Spleen (tissue), 11 donors: ENCODE measurements around the gene ZDHHC7. TPM values are rescaled to one million over a fixed set of nuclear protein-coding genes. Genes with fewer than 3 reads are reported as not detected.

Experiments
- DNase-seq: peaks from one replicate; pipeline ENCODE4 v3.0.0-alpha.2; 2020
- H3K27ac ChIP-seq, 8 donors: fragments of 200-600 bp; sonication (generic) in 7 of 8; 1 replicate in 4 of 8; 2 replicates in 4 of 8; pipeline versions ENCODE4 v1.5.0 to v1.8.0; 2016 to 2021; ENCODE audit warnings: inconsistent platforms in 4 of 8, mild to moderate bottlenecking in 4 of 8, moderate library complexity in 1 of 8
- H3K27me3 ChIP-seq, 7 donors: fragments of 200-600 bp; sonication (generic) in 6 of 7; replicated peaks in 1 of 7; 1 replicate in 4 of 7; 2 replicates in 3 of 7; pipeline versions ENCODE4 v1.5.0 to v1.8.0; 2016 to 2021; ENCODE audit warnings: inconsistent platforms in 3 of 7, mild to moderate bottlenecking in 1 of 7
- H3K36me3 ChIP-seq, 6 donors: fragments of 200-600 bp; sonication (generic) in 5 of 6; 1 replicate in 4 of 6; 2 replicates in 2 of 6; pipeline versions ENCODE4 v1.5.0 to v1.8.0; 2016 to 2021; ENCODE audit warnings: inconsistent platforms in 2 of 6
- H3K4me1 ChIP-seq, 6 donors: fragments of 200-600 bp; sonication (generic) in 5 of 6; 1 replicate in 3 of 6; 2 replicates in 3 of 6; pipeline versions ENCODE4 v1.5.0 to v1.8.0; 2016 to 2021; ENCODE audit warnings: inconsistent platforms in 3 of 6
- H3K4me3 ChIP-seq, 8 donors: fragments of 200-600 bp; sonication (generic) in 7 of 8; 1 replicate in 4 of 8; 2 replicates in 4 of 8; pipeline versions ENCODE4 v1.5.0 to v1.8.0; 2016 to 2021; ENCODE audit warnings: inconsistent platforms in 4 of 8, mild to moderate bottlenecking in 4 of 8, moderate library complexity in 2 of 8
- H3K9me3 ChIP-seq, 8 donors: fragments of 200-600 bp; sonication (generic) in 7 of 8; 1 replicate in 4 of 8; 2 replicates in 4 of 8; pipeline versions ENCODE4 v1.5.0 to v1.8.0; 2016 to 2021; ENCODE audit warnings: inconsistent platforms in 4 of 8
- POLR2A ChIP-seq, 3 donors: fragments of 450-650 bp; IDR thresholded peaks; one replicate each; pipeline ENCODE4 v1.5.1; 2017; ENCODE audit warnings: antibody characterized with exemption in 3 of 3, mild to moderate bottlenecking in 1 of 3
- POLR2AphosphoS5 ChIP-seq, 3 donors: sonication (generic); formaldehyde crosslinking; IDR thresholded peaks; one replicate each; pipeline ENCODE4 v1.5.1; 2017; ENCODE audit warnings: antibody characterized with exemption in 3 of 3
- WGBS, 5 donors: extraction: QIAGEN DNeasy Blood & Tissue Kit in 3 of 5; methylation state at CpG; one replicate each; pipeline versions ENCODE4 v1.1.5 to v1.1.7; 2013 to 2018; 5-methylcytosine and 5-hydroxymethylcytosine counted together
- intact Hi-C: fragments of 100-400 bp; cut with DNase I; formaldehyde crosslinking; loops from one replicate; pipeline ENCODE4 v1.15.0; 2023; ENCODE audit warnings: low total_unique reads
- polyA plus RNA-seq, 3 donors: library from polyadenylated mRNA; stranded (reverse); fragments of 200-250 nt; gene quantifications; one replicate each; pipeline ENCODE4 v1.2.1, GENCODE V29; 2013
- total RNA-seq, 7 donors: library from RNA; depleted of rRNA in 3 of 7; stranded (reverse); fragments of >200 nt in 3 of 7; fragmentation: NEBNext Ultra II Directional in 4 of 7; extraction: Animal tissue kit (Norgen Biotek cat#: 25700) in 4 of 7; gene quantifications; one replicate each; pipeline versions ENCODE4 v1.1.0 to v1.2.1, GENCODE V29; 2016 to 2021
- TF ChIP-seq, protein P1 (sequence below), 11 experiments: fragments of 200-600 bp in 7 of 11; fragments of 450-650 bp in 4 of 11; sonication (generic) in 4 of 11; IDR thresholded peaks in 8 of 11; conservative IDR thresholded peaks in 3 of 11; 1 replicate in 7 of 11; 2 replicates in 4 of 11; pipeline versions ENCODE4 v1.4.0 to v1.8.0; 2016 to 2021; ENCODE audit warnings: antibody characterized with exemption in 11 of 11, inconsistent platforms in 4 of 11, mild to moderate bottlenecking in 1 of 11
- donor health status: healthy with polysubstance abuse.
- donor health status: DM: no; HTN: no; CAD: no; lungs with moderate emphysema.
- donor health status: DM: no; HTN: no; CAD: no.
- donor health status: Bipolar disorder and iron deficiency.
- donor health status: healthy.
- donor health status: DM: no; HTN: no; CAD: no.
- donor health status: DM: yes; HTN: yes; CAD: no.

ZDHHC7 gene
- total and polyA plus RNA-seq, 10 donors = 10.3 to 87.1 (median 49.4) TPM

DNA sequence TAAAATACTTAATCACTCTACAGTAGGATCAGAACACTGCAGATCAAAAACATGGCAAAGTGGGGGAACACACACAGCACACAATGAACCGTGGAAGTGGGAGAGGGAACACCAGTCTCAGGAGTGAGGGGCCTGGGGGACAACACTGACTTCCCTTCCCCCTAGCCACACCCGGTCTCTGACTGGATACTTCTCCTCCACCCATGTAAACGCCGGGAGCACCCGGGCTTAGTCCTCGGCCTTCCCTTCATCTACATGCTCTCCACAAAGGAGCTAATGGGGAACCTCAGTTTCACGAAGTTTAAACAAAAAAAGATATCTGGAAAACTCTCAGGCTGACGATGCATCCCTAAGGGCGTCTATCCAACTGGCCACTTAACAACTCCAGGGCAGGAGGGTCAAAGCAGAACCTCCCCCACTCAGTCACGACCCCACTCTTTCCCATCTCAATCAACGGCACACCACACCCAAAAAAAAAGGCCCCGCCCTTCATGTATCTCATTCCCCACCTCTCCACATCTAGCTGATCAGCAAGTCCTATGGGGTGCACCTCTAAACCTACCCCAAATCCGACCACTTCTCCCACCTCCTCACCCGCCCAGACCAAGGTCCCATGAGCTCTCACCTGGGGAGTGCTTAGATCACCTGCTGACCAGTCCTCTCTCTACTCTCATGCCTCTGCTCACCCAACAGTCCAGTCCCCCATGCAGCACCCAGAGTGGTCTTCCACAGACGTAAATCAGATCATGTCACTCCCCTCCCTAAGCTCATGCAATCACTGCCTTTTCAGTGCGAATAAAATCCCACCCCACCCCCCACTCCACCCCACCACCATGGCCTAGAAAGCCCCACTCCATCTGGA, 7.4 kb downstream of the ZDHHC7 start:
- no peaks in the 10 kb centered on the region for H3K27me3 ChIP-seq
- no peak for DNase-seq
- no peak overlapping the region for H3K4me3 ChIP-seq
- H3K36me3 ChIP-seq = peaks cover 0 to 43% (median 2%) of the 10 kb centered on the region in 6 donors
- intact Hi-C loops = no loop called here
- no peaks in the 10 kb centered on the region for H3K9me3 ChIP-seq
- TF ChIP-seq POLR2AphosphoS5 (IDR thresholded peaks at IDR 0.05) = no peak
- TF ChIP-seq, protein P1, sequence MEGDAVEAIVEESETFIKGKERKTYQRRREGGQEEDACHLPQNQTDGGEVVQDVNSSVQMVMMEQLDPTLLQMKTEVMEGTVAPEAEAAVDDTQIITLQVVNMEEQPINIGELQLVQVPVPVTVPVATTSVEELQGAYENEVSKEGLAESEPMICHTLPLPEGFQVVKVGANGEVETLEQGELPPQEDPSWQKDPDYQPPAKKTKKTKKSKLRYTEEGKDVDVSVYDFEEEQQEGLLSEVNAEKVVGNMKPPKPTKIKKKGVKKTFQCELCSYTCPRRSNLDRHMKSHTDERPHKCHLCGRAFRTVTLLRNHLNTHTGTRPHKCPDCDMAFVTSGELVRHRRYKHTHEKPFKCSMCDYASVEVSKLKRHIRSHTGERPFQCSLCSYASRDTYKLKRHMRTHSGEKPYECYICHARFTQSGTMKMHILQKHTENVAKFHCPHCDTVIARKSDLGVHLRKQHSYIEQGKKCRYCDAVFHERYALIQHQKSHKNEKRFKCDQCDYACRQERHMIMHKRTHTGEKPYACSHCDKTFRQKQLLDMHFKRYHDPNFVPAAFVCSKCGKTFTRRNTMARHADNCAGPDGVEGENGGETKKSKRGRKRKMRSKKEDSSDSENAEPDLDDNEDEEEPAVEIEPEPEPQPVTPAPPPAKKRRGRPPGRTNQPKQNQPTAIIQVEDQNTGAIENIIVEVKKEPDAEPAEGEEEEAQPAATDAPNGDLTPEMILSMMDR (IDR thresholded peaks at IDR 0.05 in 8 of 11, conservative IDR thresholded peaks at IDR 0.05 in 3 of 11) = no peak
- TF ChIP-seq POLR2A (IDR thresholded peaks at IDR 0.05) = no peak
- 69 to 75% (median 75%) methylated on average over 16 of the region's 16 CpGs for WGBS, 5 donors
- H3K4me1 ChIP-seq = peaks cover 13 to 100% (median 78%) of the 10 kb centered on the region in 6 donors
- H3K27ac ChIP-seq = peak overlapping the region in 5 of 8 donors; percentile 68 to 85 (median 71)

DNA sequence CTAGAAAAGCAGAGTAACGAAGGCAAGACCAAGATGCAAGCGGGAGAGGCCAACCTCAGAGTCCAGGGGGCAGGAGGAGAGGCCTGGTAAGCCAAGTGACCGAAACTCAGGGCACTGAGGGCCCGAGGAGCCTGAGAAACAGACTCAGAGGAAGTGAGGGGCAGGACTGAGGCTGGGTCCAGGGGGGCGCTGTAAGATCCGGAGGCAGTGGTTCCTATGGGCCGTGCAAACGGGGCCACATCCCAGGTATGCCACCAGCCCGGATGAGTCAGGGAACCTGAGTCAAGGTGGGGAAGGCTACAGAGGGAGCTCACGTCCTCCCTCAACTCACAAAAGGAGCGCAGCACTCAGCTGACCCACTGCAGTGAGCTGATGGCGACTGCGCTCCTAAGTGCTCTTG, 8.3 kb downstream of the ZDHHC7 start:
- WGBS, 5 donors = 75 to 92% (median 83%) methylated on average over 13 of the region's 13 CpGs
- H3K27ac ChIP-seq = peak overlapping the region in 7 of 8 donors; percentile 38 to 85 (median 68)
- no peaks in the 10 kb centered on the region for H3K27me3 ChIP-seq
- peak overlapping the region in 1 of 8 donors; percentile 42 for H3K4me3 ChIP-seq
- intact Hi-C loops = no loop called here
- H3K4me1 ChIP-seq = peaks cover 6 to 100% (median 70%) of the 10 kb centered on the region in 6 donors
- TF ChIP-seq, protein P1 (IDR thresholded peaks at IDR 0.05 in 8 of 11, conservative IDR thresholded peaks at IDR 0.05 in 3 of 11) = no peak
- H3K36me3 ChIP-seq = peaks cover 0 to 47% (median 2%) of the 10 kb centered on the region in 6 donors
- no peak for DNase-seq
- H3K9me3 ChIP-seq = no peaks in the 10 kb centered on the region

DNA sequence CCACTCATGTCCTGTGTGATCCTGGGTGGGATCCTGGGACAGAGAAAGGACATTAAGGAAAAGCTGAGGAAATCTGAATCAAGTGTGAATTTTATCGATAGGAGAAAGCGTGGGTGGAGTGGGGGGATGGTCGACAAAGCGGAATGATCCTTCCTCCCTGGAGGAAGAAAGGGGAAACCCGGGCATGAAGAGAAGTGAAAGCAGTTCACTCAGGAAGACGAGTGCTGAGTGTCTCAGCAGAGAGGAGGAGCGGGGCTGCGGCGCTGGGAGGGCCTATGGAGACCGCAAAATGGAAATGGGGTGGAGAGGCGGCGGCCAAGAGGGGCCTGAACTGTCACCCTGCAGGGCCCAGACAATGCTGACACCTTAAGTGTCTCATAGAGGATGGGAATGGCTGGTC, 8.7 kb downstream of the ZDHHC7 start:
- 36 to 66% (median 49%) methylated on average over 12 of the region's 12 CpGs for WGBS, 5 donors
- TF ChIP-seq POLR2A (IDR thresholded peaks at IDR 0.05) = no peak
- TF ChIP-seq POLR2AphosphoS5 (IDR thresholded peaks at IDR 0.05) = peak in 2 of 3 donors; percentile 36 to 52
- peak; percentile 87 for DNase-seq
- Histone ChIP-seq H3K27ac (peak overlapping the region; percentile 6 to 85 (median 68)), H3K27me3 (no peaks in the 10 kb centered on the region), H3K4me3 (peak overlapping the region in 5 of 8 donors; percentile 1 to 42 (median 14)), H3K4me1 (peaks cover 2 to 100% (median 66%) of the 10 kb centered on the region in 6 donors), H3K9me3 (no peaks in the 10 kb centered on the region), H3K36me3 (peaks cover 0 to 49% (median 2%) of the 10 kb centered on the region in 6 donors)
- intact Hi-C loops = no loop called here

DNA sequence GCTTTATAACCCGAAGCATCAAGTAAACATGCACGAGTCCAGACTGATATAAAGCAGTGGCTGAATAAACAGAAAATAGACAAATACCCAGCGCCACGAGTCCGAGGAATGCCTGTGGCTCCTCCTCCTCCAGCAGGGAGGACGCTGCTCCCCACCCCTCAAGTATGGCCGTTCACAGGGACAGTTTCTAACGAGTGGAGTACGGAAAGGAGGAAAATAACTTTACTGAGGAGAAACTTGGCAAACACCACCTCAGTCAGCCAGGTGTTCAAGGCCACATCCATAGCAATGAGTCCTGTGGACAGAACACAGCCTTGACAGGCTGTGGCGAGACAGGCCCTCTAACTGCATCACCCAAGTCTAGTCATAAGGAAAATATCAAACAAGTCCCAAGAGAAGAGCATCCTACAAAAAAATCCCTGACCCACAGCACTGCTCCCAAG, 9.2 kb downstream of the ZDHHC7 start:
- H3K27ac ChIP-seq = peak overlapping the region; percentile 6 to 85 (median 68)
- no peaks in the 10 kb centered on the region for H3K9me3 ChIP-seq
- intact Hi-C loops = no loop called here
- TF ChIP-seq POLR2AphosphoS5 (IDR thresholded peaks at IDR 0.05) = no peak
- TF ChIP-seq POLR2A (IDR thresholded peaks at IDR 0.05) = no peak
- TF ChIP-seq, protein P1 (IDR thresholded peaks at IDR 0.05 in 8 of 11, conservative IDR thresholded peaks at IDR 0.05 in 3 of 11) = no peak
- no peak for DNase-seq
- H3K36me3 ChIP-seq = peaks cover 0 to 49% (median 2%) of the 10 kb centered on the region in 6 donors
- H3K27me3 ChIP-seq = no peaks in the 10 kb centered on the region
- H3K4me3 ChIP-seq = peak overlapping the region in 5 of 8 donors; percentile 1 to 42 (median 14)
- H3K4me1 ChIP-seq = peaks cover 0 to 100% (median 64%) of the 10 kb centered on the region in 6 donors
- 76 to 84% (median 78%) methylated on average over 10 of the region's 10 CpGs for WGBS, 5 donors
